Activated T-cell treated with anti-CD3 and anti-CD28 coated beads for 4 hours (primary cell): ENCODE data around the gene MAPK14.
"Not testable (repeated sequence)": the region's sequence is repeated elsewhere in the genome, so short reads cannot be mapped to it uniquely, and the experiment has no call there.

Source experiments
- DNase-seq: peaks from one replicate; pipeline ENCODE4 v3.0.0-alpha.2; 2020

MAPK14 gene

GRCh38 chr6:36027501-36028087 is at the start of gene MAPK14:
TSS of gene MAPK14 (plus strand) at chr6:36027808. CDS start at chr6:36028158, 350 bp downstream.
- DNase-seq: peak; percentile 98

GRCh38 chr6:35980126-35980525 is 47.5 kb upstream of the MAPK14 start:
- not testable (repeated sequence) for DNase-seq

- no peak for DNase-seq
These were observed 46.5 kb upstream of the MAPK14 start for GRCh38 chr6:35980991-35981645.

GRCh38 chr6:35984701-35985100 is 42.9 kb upstream of the MAPK14 start:
- DNase-seq: no peak

GRCh38 chr6:35988047-35988446 is 39.6 kb upstream of the MAPK14 start:
- not testable (repeated sequence) for DNase-seq

GRCh38 chr6:35993150-35993549 is 34.5 kb upstream of the MAPK14 start:
- no peak for DNase-seq

GRCh38 chr6:36000451-36000850 is 27.2 kb upstream of the MAPK14 start:
- DNase-seq: no peak

GRCh38 chr6:36015666-36016065 is 11.9 kb upstream of the MAPK14 start:
- no peak for DNase-seq

- no peak for DNase-seq
These were observed 9.3 kb upstream of the MAPK14 start for GRCh38 chr6:36018339-36018738.

GRCh38 chr6:36019167-36019566 is 8.4 kb upstream of the MAPK14 start:
- no peak for DNase-seq

- DNase-seq: no peak
These were observed 7.5 kb upstream of the MAPK14 start for GRCh38 chr6:36020154-36020553.

GRCh38 chr6:36023996-36024795 is 3.4 kb upstream of the MAPK14 start, which contains the start of gene SLC26A8:
TSS of gene SLC26A8 (minus strand) at chr6:36024641. CDS start at chr6:36019707, 4,934 bp downstream.
- DNase-seq: no peak

GRCh38 chr6:36025260-36025931 is 2.2 kb upstream of the MAPK14 start:
- DNase-seq: no peak

- DNase-seq: no peak
These were observed 1.7 kb upstream of the MAPK14 start for GRCh38 chr6:36025932-36026327.

- DNase-seq: peak; percentile 9
These were observed 674 bp downstream of the MAPK14 start for GRCh38 chr6:36028088-36028876.

- DNase-seq: peak; percentile 67
These were observed 1.3 kb downstream of the MAPK14 start for GRCh38 chr6:36028877-36029324.

- DNase-seq: no peak
These were observed 1.9 kb downstream of the MAPK14 start for GRCh38 chr6:36029464-36029863.

- no peak for DNase-seq
These were observed 4.7 kb downstream of the MAPK14 start for GRCh38 chr6:36032261-36032660.

- DNase-seq: not testable (repeated sequence)
These were observed 5.5 kb downstream of the MAPK14 start for GRCh38 chr6:36033144-36033543.

GRCh38 chr6:36033935-36034334 is 6.3 kb downstream of the MAPK14 start:
- peak; percentile 14 for DNase-seq

- DNase-seq: no peak
These were observed 6.8 kb downstream of the MAPK14 start for GRCh38 chr6:36034441-36034840.

- no peak for DNase-seq
These were observed 7.6 kb downstream of the MAPK14 start for GRCh38 chr6:36035225-36035624.
